Erythroblast (primary cell): ENCODE data around the gene C2orf80.

Experiments used
- GATA1 ChIP-seq: IDR thresholded peaks from 2 replicates; pipeline ENCODE4 v1.6.1; 2011; ENCODE audit warnings: low read depth, mild to moderate bottlenecking, control low read depth, low read length, moderate library complexity
- POLR2A ChIP-seq: IDR thresholded peaks from 2 replicates; pipeline ENCODE4 v1.6.1; 2011; ENCODE audit warnings: mild to moderate bottlenecking, low read length

DNA sequence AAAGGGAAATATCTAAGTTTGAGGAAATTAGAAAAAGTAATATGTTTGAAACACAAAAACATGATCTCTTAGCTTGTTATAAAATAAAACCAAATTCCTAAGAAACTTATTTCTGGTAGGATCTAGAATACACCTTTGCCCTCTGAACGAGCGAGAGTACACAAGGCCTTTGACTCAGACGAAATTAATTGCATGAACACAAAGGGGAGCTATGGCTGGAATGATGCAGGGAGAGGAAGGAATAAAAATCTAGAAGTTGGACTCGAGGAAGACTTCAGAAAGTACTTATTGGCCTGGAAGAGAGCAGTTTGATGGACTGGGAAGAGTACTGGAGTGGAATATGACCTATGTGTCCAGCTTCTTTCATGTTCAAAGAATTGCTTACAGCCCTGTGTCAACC, 64.6 kb downstream of the C2orf80 start:
- TF ChIP-seq POLR2A (no peak), GATA1 (no peak)
